WTC11 (cell line): ENCODE measurements around the gene OPN3.

ENCODE experiments used
- IRF2 ChIP-seq: sonication (generic); formaldehyde crosslinking; IDR thresholded peaks from 2 replicates; pipeline ENCODE4 v1.8.0; 2022; ENCODE audit warnings: low read depth, missing genetic modification reagents, borderline replicate concordance
- TF ChIP-seq, protein P1 (sequence below): sonication (generic); formaldehyde crosslinking; IDR thresholded peaks from 2 replicates; pipeline ENCODE4 v1.8.0; 2022; ENCODE audit warnings: mild to moderate bottlenecking, missing genetic modification reagents
- TF ChIP-seq, protein P2 (sequence below): fragments of 200-600 bp; IDR thresholded peaks from 2 replicates; pipeline ENCODE4 v1.8.0; 2022; ENCODE audit warnings: antibody characterized with exemption
- TF ChIP-seq, protein P3 (sequence below): sonication (generic); formaldehyde crosslinking; IDR thresholded peaks from 2 replicates; pipeline ENCODE4 v1.8.1; 2023; ENCODE audit warnings: mild to moderate bottlenecking, missing genetic modification reagents, moderate library complexity

DNA sequence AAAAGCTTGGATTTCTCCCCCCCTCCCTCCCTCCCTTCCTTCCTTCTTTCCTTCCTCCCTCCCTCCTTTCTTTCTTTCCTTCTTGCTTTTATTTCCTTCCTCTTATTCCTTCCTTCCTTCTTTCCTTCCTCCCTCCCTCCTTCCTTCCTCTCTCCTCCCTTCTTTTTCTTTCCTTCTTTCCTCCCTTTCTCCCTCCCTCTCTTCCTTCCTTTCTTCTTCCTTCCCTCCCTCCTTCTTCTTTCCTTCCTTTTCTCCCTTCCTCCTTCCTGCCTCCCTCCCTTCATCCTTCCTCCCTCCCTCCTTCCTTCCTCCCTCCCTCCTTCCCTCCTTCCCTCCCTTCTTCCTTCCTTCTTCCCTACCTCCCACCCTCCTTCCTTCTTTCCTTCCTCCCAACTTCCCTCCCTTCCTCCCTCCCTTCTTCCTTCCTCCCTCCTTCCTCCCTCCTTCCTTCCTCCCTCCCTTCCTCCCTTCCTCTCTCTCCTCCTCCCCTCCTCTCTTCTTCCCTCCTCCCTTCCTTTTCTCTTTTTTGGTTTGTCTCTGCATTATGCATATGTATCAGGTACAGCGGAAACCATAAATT, 34.7 kb upstream of the OPN3 start:
- TF ChIP-seq, protein P1, sequence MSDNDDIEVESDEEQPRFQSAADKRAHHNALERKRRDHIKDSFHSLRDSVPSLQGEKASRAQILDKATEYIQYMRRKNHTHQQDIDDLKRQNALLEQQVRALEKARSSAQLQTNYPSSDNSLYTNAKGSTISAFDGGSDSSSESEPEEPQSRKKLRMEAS = no peak
- TF ChIP-seq, protein P2, sequence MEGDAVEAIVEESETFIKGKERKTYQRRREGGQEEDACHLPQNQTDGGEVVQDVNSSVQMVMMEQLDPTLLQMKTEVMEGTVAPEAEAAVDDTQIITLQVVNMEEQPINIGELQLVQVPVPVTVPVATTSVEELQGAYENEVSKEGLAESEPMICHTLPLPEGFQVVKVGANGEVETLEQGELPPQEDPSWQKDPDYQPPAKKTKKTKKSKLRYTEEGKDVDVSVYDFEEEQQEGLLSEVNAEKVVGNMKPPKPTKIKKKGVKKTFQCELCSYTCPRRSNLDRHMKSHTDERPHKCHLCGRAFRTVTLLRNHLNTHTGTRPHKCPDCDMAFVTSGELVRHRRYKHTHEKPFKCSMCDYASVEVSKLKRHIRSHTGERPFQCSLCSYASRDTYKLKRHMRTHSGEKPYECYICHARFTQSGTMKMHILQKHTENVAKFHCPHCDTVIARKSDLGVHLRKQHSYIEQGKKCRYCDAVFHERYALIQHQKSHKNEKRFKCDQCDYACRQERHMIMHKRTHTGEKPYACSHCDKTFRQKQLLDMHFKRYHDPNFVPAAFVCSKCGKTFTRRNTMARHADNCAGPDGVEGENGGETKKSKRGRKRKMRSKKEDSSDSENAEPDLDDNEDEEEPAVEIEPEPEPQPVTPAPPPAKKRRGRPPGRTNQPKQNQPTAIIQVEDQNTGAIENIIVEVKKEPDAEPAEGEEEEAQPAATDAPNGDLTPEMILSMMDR = no peak
- TF ChIP-seq, protein P3, sequence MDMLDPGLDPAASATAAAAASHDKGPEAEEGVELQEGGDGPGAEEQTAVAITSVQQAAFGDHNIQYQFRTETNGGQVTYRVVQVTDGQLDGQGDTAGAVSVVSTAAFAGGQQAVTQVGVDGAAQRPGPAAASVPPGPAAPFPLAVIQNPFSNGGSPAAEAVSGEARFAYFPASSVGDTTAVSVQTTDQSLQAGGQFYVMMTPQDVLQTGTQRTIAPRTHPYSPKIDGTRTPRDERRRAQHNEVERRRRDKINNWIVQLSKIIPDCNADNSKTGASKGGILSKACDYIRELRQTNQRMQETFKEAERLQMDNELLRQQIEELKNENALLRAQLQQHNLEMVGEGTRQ (CRISPR knock-in tag) = no peak
- no peak for TF ChIP-seq IRF2 (CRISPR knock-in tag)
